NCI-H2081 (cell line): ENCODE data around the gene CCNE1.
A peak's percentile ranks its signal among the peaks of the same experiment; 100 is the strongest.
"Not testable (repeated sequence)": the region's sequence is repeated elsewhere in the genome, so short reads cannot be mapped to it uniquely, and the experiment has no call there.

Experiments
- DNase-seq, 2 experiments: peaks; one replicate each; lab custom pipeline; 2025; lab: John Stamatoyannopoulos, UW

CCNE1 gene

DNA sequence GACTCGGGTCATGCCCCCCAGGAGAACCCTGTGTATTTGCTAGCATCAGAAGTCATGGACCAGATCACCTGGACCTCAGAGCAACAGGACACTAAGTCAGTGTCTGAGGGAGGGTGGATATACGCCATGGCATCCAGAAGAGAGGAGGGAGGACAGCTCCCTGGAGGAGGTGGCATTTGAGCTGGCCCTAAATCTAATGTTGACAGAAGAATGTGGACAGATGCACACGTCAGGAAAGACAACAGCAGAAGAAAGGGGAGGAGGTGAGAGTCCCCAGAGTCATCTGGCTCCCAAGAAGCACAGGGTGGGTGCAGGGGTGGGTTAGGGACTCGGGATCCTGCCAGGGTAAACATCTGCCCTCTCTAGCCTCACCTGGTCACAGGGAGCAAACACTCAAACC lies 24.5 kb upstream of the CCNE1 start:
- no peak for DNase-seq

DNA sequence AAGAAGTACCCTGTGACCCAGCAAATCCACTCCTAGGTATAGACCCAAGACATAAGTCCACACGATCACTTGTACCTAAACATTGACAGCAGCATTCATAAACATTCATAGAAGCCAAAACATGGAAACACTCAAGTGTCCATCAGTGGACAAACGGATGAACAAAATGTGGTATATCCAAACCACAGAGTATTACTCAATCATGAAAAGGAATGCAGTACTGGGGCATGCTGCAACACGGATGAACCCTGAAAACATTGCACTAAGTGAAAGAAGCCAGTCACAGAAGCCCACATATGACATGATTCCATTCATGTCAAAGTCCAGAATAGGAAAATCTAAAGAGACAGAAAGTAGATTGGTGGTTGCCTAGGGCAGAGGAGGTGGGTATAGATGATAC lies 22.8 kb upstream of the CCNE1 start:
- no peak for DNase-seq

- no peak for DNase-seq
Measured at GRCh38 chr19:29793116-29793727, 18.6 kb upstream of the CCNE1 start.

DNA sequence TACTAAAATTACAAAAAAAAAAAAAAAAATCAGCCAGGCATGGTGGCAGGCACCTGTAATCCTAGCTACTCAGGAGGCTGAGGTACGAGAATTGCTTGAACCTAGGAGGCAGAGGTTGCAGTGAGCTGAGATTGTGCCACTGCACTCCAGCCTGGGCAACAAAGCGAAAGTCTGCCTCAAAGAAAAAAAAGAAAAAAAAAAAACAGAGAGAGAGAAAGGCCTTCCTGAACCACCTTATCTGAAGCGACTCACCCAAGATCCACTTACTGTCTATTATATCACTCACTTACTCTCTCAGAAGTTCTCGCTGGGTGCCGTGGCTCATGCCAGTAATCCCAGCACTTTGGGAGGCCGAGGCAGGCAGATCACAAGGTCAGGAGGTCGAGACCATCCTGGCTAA lies 17.3 kb upstream of the CCNE1 start:
- DNase-seq: not testable (repeated sequence)

DNA sequence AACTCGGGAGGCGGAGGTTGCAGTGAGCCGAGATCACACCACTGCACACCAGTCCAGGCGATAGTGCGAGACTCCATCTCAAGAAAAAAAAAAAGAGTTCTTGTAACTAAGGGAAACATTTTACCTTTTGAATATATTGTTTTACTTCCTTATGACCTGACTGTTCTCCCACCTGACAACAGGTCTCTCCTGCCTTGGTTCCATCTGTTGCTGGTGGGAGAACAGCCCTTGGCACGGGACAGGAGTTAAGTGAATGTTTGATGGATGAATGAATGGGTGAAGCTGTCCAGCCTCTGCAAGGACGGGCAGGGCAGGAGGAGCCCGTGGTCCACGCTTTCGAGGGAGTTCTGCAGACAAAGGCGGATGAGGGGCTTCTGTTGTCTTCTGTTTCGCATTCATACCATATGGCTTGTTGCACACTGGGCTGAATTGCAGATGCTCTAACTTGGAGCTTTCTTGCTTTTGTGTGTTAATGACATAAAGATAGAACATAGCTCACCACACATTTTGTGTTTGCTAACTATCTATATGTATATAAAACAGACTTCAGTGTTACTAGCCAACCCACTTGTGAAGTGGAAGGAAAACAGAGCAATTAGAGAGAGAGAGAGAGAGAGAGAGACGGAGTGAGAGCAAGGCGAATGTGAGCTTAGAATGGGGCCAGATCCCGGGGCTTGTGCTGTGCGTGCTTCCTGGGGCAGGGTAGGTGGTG lies 16.2 kb upstream of the CCNE1 start:
- no peak for DNase-seq

GRCh38 chr19:29796173-29796573 lies 15.6 kb upstream of the CCNE1 start:
- DNase-seq: no peak

DNA sequence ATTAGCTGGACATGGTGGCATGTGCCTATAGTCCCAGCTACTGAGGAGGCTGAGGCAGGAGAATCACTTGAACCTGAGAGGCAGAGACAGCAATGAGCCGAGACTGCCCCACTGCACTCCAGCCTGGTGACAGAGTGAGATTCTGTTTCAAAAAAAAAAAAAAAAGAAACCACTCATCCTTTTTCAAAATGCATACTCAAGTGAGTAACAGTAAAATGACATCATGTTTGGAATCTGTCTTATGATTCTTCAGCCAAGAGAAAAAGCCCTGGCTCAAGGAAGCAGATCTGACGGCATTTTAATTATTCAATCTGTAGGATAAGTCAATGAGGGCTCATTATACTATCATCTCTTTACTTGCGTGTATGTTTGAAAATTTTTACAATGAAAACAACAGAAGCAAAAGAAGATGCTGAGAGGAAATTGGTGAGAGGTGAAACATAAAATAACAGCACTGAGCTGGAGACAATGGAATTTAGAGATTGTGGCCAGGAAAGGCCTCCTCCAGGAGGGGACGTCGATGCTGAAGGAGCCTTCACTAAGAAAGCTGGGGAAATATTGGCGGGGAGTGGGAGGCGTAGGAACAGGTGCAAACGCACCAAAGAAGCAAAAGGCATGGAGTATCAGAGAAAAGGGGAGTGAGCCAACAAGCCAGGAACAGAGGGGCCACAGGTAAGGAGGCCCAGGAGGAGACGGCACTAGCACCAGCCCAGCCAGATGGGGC lies 12.9 kb upstream of the CCNE1 start:
- no peak for DNase-seq

DNA sequence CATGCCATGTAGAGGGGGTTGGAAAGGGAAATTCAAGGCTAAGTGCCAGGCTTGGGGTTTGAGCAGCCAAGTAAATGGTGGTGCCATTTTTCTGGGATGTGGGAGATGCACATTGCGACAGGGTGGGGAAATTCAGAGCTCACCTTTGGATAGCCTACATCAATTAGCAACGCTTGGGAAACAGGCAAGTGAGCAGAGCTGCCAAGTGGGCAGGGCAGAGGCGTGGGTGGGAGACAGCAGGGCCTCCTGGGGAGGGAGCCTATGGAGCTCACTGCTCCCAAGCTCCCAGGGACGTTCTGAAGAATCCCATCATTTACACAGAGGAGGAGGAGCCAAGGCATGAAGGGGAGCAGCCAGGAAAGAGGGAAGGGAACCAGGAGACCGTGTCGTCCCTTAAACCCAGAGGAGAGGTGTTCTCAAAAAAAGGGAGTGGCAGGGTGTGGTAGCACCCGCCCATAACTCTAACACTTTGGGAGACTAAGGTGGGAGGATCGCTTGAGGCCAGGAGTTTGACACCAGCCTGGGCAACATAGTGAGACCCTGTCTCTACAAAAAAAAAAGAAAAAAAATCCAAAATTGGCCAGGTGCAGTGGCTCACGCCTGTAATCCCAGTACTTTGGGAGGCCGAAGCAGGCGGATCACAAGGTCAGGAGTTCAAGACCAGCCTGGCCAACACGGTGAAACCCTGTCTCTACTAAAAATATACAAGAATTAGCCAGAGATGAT lies 11.5 kb upstream of the CCNE1 start:
- DNase-seq: no peak

GRCh38 chr19:29803951-29804350 lies 7.8 kb upstream of the CCNE1 start:
- DNase-seq: not testable (repeated sequence)

DNA sequence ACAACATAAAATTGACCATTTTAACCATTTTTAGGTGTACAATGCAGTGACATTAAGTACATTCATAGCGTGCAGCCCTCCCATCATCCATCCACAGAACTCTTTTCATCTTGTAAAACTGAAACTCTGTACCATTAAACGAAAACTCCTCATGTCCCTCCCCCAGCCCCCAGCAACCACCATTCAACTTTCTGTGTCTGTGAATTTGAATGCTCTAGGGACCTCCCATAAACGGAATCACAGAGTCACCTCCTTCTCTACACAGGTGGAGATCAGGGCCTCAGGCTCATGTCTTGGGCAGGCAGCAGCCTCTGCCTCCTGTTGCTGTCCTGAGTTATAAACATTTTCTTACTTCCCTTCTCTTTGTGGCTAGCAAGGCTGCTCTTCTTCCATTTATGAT lies 7.3 kb upstream of the CCNE1 start:
- DNase-seq: no peak

GRCh38 chr19:29805031-29805965 lies 6.5 kb upstream of the CCNE1 start:
- no peak for DNase-seq

DNA sequence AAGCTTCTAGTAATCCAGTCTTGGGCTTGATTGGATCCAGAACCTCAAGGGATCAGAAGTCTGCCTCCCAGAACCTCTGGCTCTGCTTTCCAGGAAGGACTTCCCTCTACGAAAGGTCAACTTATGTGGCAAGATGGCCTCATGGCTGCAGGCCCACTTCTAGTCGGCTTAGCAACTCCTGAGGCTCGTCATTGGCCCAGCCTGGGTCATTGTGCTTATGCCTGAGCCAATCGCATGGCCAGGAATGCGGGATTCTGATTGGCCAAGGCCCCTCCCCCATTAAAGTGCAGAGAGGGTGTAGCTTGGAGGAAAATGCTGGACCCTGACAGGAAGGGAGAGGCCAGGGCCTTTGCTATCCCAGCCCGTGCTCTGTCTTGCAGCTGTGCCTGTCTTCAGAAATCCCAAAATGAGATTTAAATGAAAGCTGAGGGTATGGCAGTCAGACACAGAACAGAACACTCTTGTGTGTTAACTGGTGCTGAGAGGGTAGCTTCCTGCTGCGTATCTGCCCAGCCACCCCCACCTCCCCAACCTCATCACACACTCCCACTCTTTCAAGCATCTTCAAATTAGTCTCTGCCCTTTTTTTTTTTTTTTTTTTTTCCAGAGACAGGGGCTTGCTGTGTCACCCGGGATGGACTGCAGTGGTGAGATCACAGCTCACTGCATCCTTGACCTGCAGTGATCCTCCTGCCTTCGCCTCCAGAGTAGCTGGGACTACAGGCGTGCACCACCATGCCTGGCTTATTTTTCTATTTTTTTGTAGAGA lies 5.5 kb upstream of the CCNE1 start:
- DNase-seq: peak; percentile 9 to 24

- DNase-seq: no peak
Measured at GRCh38 chr19:29807178-29807577, 4.6 kb upstream of the CCNE1 start.

DNA sequence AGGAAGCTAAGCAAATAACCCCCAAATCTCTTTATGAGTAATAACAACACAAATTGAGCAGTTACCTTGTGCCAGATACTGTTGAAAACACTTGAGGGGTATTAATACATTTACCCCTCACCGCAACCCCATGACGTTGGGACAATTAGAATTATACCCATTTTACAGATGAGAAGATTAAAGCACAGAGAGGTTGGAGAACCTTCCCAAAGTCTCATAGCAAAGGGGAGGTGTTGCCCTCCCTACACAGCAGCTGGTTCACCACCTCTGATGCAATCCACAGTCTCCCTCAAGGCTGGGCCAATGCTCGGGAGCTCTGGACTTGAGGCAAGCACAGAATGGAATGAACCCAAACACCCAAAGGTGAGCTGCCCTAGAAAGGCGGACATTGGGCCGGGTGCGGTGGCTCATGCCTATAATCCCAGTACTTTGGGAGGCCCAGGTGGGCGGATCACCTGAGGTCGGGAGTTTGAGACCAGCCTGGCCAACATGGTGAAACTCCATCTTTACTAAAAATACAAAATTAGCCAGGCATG lies 3.9 kb upstream of the CCNE1 start:
- no peak for DNase-seq

- no peak for DNase-seq
Measured at GRCh38 chr19:29809795-29810503, 1.8 kb upstream of the CCNE1 start.

GRCh38 chr19:29810504-29810871 lies 1.3 kb upstream of the CCNE1 start:
- DNase-seq: no peak

- no peak for DNase-seq
Measured at GRCh38 chr19:29812080-29812880, 489 bp downstream of the CCNE1 start.

DNA sequence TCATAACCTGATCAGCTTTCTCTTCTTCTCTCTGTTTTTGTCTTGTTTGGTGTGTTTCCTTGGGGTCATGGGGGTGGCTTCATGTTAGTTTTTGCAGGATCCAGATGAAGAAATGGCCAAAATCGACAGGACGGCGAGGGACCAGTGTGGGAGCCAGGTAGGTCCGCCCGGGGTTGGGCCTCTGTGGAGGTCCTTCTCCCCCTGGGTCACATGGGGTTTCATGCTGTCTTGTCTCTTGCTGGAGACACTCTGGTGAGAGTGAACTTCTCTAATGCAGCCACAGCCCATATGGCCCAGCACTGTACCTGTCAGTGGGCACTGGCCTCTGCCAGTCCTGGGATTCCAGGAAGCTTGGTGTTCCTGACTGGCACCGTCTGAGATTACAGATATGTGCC lies 1.1 kb downstream of the CCNE1 start:
- no peak for DNase-seq

DNA sequence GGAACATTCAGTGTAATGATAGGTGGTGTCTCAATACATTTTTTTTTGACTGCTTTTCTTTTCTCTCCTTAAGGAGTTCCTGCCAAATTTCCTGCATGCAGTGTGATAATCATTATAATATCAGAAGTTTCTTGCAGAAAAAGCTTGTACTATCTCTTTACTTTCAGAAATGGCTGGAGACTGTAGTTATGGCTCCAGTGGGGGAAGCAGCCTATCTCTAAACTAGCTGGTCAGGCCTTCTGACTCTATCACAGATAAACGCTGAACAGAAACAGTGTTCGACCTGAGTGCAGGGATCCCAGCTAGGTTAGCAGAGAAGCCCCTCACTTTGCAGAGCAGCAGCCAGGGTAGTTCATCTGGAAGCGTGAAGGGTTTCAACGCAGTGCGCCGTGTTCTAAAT lies 1.9 kb downstream of the CCNE1 start:
- no peak for DNase-seq
